Adrenal gland (tissue), 5 donors: ENCODE data around the gene GOLPH3.

ENCODE experiments used
- POLR2A ChIP-seq, 2 donors: fragments of 450-650 bp; IDR thresholded peaks; one replicate each; pipeline ENCODE4 v1.6.1; 2017; ENCODE audit warnings: antibody characterized with exemption in 2 of 2, mild to moderate bottlenecking in 2 of 2, moderate library complexity in 1 of 2
- TF ChIP-seq, protein P1 (sequence below), 6 experiments: fragments of 450-650 bp in 4 of 6; fragments of 200-600 bp in 2 of 6; sonication (generic) in 1 of 6; IDR thresholded peaks; 1 replicate in 5 of 6; 2 replicates in 1 of 6; pipeline versions ENCODE4 v1.5.1 to v1.8.0; 2016 to 2021; ENCODE audit warnings: antibody characterized with exemption in 6 of 6, mild to moderate bottlenecking in 2 of 6, moderate library complexity in 1 of 6
- donor health status: DM: no; HTN: no; CAD: no.

GRCh38 chr5:32206053-32206452 is 31.9 kb upstream of the GOLPH3 start:
- TF ChIP-seq, protein P1, sequence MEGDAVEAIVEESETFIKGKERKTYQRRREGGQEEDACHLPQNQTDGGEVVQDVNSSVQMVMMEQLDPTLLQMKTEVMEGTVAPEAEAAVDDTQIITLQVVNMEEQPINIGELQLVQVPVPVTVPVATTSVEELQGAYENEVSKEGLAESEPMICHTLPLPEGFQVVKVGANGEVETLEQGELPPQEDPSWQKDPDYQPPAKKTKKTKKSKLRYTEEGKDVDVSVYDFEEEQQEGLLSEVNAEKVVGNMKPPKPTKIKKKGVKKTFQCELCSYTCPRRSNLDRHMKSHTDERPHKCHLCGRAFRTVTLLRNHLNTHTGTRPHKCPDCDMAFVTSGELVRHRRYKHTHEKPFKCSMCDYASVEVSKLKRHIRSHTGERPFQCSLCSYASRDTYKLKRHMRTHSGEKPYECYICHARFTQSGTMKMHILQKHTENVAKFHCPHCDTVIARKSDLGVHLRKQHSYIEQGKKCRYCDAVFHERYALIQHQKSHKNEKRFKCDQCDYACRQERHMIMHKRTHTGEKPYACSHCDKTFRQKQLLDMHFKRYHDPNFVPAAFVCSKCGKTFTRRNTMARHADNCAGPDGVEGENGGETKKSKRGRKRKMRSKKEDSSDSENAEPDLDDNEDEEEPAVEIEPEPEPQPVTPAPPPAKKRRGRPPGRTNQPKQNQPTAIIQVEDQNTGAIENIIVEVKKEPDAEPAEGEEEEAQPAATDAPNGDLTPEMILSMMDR (IDR thresholded peaks at IDR 0.05): no peak
- TF ChIP-seq POLR2A (IDR thresholded peaks at IDR 0.05): no peak
